Mesenchymal stem cell (in vitro differentiated cells and primary cell): ENCODE measurements around the gene RRP1.

Experiments used
- DNase-seq: peaks from one replicate; pipeline ENCODE4 v3.0.0-alpha.2; 2013
- H2AFZ ChIP-seq: one replicate; pipeline ENCODE4 v1.6.1; 2013; ENCODE audit warnings: low read depth, mild to moderate bottlenecking, control low read depth, inconsistent platforms, low read length, moderate library complexity
- H2AK5ac ChIP-seq: 2 replicates; pipeline ENCODE4 v1.6.1; 2013; ENCODE audit warnings: low read length, moderate library complexity, mild to moderate bottlenecking, inconsistent platforms; ENCODE audit not compliant: severe bottlenecking
- H2BK120ac ChIP-seq: one replicate; pipeline ENCODE4 v1.6.1; 2013; ENCODE audit warnings: low read depth, mild to moderate bottlenecking, inconsistent platforms, low read length, moderate library complexity
- H2BK12ac ChIP-seq, 2 experiments: one replicate each; pipeline ENCODE4 v1.6.1; 2013; ENCODE audit warnings: inconsistent platforms in 2 of 2, low read length in 2 of 2, mild to moderate bottlenecking in 2 of 2, moderate library complexity in 2 of 2, control low read depth in 1 of 2
- H2BK15ac ChIP-seq: one replicate; pipeline ENCODE4 v1.6.1; 2013; ENCODE audit warnings: mild to moderate bottlenecking, low read depth, inconsistent platforms; ENCODE audit not compliant: poor library complexity, severe bottlenecking
- H2BK5ac ChIP-seq: 2 replicates; pipeline ENCODE4 v1.6.1; 2013; ENCODE audit warnings: low read depth, mild to moderate bottlenecking, low read length, control low read depth, inconsistent platforms; ENCODE audit not compliant: poor library complexity, severe bottlenecking
- H3K14ac ChIP-seq, 2 experiments: one replicate each; pipeline ENCODE4 v1.6.1; 2013; ENCODE audit warnings: inconsistent platforms in 2 of 2, low read length in 2 of 2, control low read depth in 1 of 2, mild to moderate bottlenecking in 1 of 2, moderate library complexity in 1 of 2
- H3K18ac ChIP-seq, 2 experiments: one replicate each; pipeline ENCODE4 v1.6.1; 2013; ENCODE audit warnings: inconsistent platforms in 2 of 2, low read length in 2 of 2, control low read depth in 1 of 2, low read depth in 1 of 2, mild to moderate bottlenecking in 1 of 2
- H3K23ac ChIP-seq, 2 experiments: one replicate each; pipeline ENCODE4 v1.6.1; 2013; ENCODE audit warnings: inconsistent platforms in 2 of 2, low read length in 2 of 2, mild to moderate bottlenecking in 2 of 2, moderate library complexity in 2 of 2, control low read depth in 1 of 2
- H3K27ac ChIP-seq: 2 replicates; pipeline ENCODE4 v1.5.1; 2013; ENCODE audit warnings: mild to moderate bottlenecking, moderate library complexity, low read length, control low read depth, inconsistent platforms; ENCODE audit not compliant: poor library complexity, severe bottlenecking
- H3K27me3 ChIP-seq, 2 experiments: 2 replicates each; pipeline versions ENCODE4 v1.6.1 to v1.7.0; 2013; ENCODE audit warnings: low read length in 2 of 2, mild to moderate bottlenecking in 2 of 2, moderate library complexity in 2 of 2, control low read depth in 1 of 2, inconsistent platforms in 1 of 2; ENCODE audit not compliant: control insufficient read depth in 1 of 2, insufficient read depth in 1 of 2
- H3K36me3 ChIP-seq, 2 experiments: 2 replicates each; pipeline versions ENCODE4 v1.6.1 to v1.7.0; 2013; ENCODE audit warnings: low read length in 2 of 2, control low read depth in 1 of 2, inconsistent platforms in 1 of 2, low read depth in 1 of 2, mild to moderate bottlenecking in 1 of 2; ENCODE audit not compliant: insufficient read depth in 2 of 2, control insufficient read depth in 1 of 2
- H3K4ac ChIP-seq, 2 experiments: one replicate each; pipeline ENCODE4 v1.6.1; 2013; ENCODE audit warnings: inconsistent platforms in 2 of 2, low read length in 2 of 2, mild to moderate bottlenecking in 2 of 2, moderate library complexity in 2 of 2, control low read depth in 1 of 2, low read depth in 1 of 2
- H3K4me1 ChIP-seq: 2 replicates; pipeline ENCODE4 v1.6.1; 2013; ENCODE audit warnings: low read depth, low read length, control low read depth; ENCODE audit not compliant: control insufficient read depth, insufficient read depth
- H3K4me2 ChIP-seq: 2 replicates; pipeline ENCODE4 v1.6.1; 2013; ENCODE audit warnings: low read length, mild to moderate bottlenecking, inconsistent platforms; ENCODE audit not compliant: poor library complexity, severe bottlenecking
- H3K4me3 ChIP-seq, 2 experiments: 2 replicates each; pipeline versions ENCODE4 v1.5.1 to v1.7.0; 2013; ENCODE audit warnings: low read length in 2 of 2, mild to moderate bottlenecking in 2 of 2, control low read depth in 1 of 2, low read depth in 1 of 2; ENCODE audit not compliant: insufficient read depth in 1 of 2
- H3K79me1 ChIP-seq: replicated peaks from 2 replicates; pipeline ENCODE4 v1.6.1; 2013; ENCODE audit warnings: mild to moderate bottlenecking, control low read depth, low read length, inconsistent platforms; ENCODE audit not compliant: poor library complexity, severe bottlenecking
- H3K9ac ChIP-seq: 2 replicates; pipeline ENCODE4 v1.7.0; 2013; ENCODE audit warnings: mild to moderate bottlenecking, low read length, moderate library complexity
- H3K9me3 ChIP-seq: 2 replicates; pipeline ENCODE4 v1.7.0; 2013; ENCODE audit warnings: mild to moderate bottlenecking, low read length; ENCODE audit not compliant: control insufficient read depth
- H4K8ac ChIP-seq: one replicate; pipeline ENCODE4 v1.6.1; 2013; ENCODE audit warnings: inconsistent platforms, mild to moderate bottlenecking, low read length, moderate library complexity
- H4K91ac ChIP-seq: one replicate; pipeline ENCODE4 v1.6.1; 2013; ENCODE audit warnings: mild to moderate bottlenecking, low read length, inconsistent platforms
- WGBS: methylation state at CpG from one replicate; pipeline ENCODE4 v1.1.7; 2013; ENCODE audit warnings: mixed read lengths; 5-methylcytosine and 5-hydroxymethylcytosine counted together

Gene RRP1

DNA sequence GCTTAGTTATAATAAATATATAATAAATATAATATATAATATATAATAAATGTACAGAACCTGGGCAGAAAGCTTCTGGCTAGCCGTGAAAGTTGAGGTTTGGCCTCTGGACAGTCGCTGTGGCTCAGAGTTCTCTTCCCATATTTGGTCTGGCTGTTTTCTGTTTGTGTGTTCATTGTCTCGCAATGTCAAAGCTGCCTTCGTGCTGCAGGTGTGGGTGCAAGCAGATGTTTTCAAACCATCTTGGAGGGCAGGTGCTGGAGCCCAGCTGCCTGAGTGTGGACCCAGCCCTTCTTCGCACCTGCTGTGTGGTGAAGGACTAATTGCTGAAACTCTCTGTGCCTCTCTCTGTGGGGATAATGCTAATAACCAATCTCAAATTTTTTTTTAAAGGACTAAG is 9.7 kb upstream of the RRP1 start:
- WGBS = 78% methylated on average over 4 of the region's 5 CpGs
- H3K79me1 ChIP-seq = no peaks in the 10 kb centered on the region
- no peak for DNase-seq

DNA sequence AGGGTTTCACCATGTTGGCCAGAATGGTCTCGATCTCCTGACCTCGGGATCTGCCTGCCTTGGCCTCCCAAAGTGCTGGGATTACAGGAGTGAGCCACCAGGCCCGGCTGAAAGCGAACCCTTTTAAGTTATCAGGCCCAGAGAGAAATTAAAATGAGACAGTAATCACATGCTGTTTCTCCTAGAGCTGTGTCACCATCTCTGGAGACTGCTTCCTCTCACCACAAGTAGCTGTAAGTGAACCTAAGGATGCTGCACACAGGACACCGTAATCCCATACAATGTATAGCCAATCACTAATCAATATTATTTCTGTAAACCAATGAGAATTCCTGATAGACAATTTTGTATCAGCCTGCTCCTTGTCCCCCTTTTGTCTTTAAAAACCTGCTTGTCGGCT is 7.5 kb upstream of the RRP1 start:
- Histone ChIP-seq H3K4me3 (no peak overlapping the region), H3K23ac (no peak overlapping the region), H3K27ac (no peak overlapping the region), H4K91ac (no peak overlapping the region), H3K9ac (no peak overlapping the region), H2BK120ac (no peak overlapping the region), H4K8ac (no peak overlapping the region), H3K9me3 (no peaks in the 10 kb centered on the region), H3K27me3 (no peaks in the 10 kb centered on the region), H2AK5ac (no peak overlapping the region), H3K79me1 (no peaks in the 10 kb centered on the region), H3K4me2 (no peak overlapping the region), H3K4me1 (peaks cover 8% of the 10 kb centered on the region), H3K4ac (no peak overlapping the region), H2AFZ (no peak overlapping the region), H2BK5ac (no peak overlapping the region), H3K14ac (no peak overlapping the region), H3K18ac (no peak overlapping the region), H2BK12ac (no peak overlapping the region), H2BK15ac (no peak overlapping the region), H3K36me3 (no peaks in the 10 kb centered on the region)
- WGBS = 76% methylated on average over 6 of the region's 6 CpGs
- DNase-seq = no peak

More for the DNA sequence above, 9.7 kb upstream of the RRP1 start:
- Histone ChIP-seq H2BK15ac (no peak overlapping the region), H3K9me3 (no peaks in the 10 kb centered on the region), H2AFZ (no peak overlapping the region), H4K8ac (no peak overlapping the region), H3K4ac (no peak overlapping the region), H3K27me3 (no peaks in the 10 kb centered on the region), H2BK120ac (no peak overlapping the region), H4K91ac (no peak overlapping the region), H2AK5ac (no peak overlapping the region), H3K4me2 (no peak overlapping the region), H3K9ac (no peak overlapping the region), H3K4me1 (peaks cover 15% of the 10 kb centered on the region), H3K23ac (no peak overlapping the region), H3K18ac (no peak overlapping the region), H3K36me3 (peaks cover 1 to 3% of the 10 kb centered on the region in 2 experiments), H3K27ac (no peak overlapping the region), H2BK12ac (no peak overlapping the region), H3K14ac (no peak overlapping the region), H2BK5ac (no peak overlapping the region), H3K4me3 (no peak overlapping the region)

DNA sequence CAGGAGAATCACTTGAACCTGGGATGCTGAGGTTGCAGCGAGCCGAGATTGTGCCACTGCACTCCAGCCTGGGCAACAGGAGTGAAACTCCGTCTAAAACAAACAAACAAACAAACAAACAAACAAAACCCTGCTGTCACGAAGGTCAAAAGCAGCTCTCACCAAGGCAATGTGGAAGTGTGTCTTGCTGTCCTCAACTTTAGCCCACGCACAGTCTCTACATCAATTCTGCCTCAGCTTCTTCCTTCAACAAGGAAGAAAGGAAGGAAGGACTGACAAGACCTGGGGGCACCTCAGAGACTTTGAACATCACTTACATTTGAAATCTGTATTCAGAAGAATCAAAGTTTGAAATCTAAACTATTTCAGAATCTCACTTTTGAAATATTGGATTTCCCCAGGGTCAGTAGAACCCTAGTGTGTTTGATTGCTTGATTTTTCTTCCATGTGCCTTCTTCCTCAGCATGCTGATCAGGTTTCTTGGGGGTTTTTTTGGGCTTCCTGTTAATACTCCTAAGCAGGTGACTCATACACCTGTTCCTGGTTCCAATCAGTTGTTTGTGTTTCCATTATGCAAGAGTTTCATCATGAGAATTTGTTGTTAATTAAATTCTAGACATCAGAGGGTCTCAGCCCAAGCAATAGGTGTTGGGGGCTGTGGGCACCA is 6.8 kb upstream of the RRP1 start:
- Histone ChIP-seq H2BK120ac (no peak overlapping the region), H3K36me3 (no peaks in the 10 kb centered on the region), H3K4me3 (no peak overlapping the region), H3K79me1 (no peaks in the 10 kb centered on the region), H2BK5ac (no peak overlapping the region), H3K9me3 (no peaks in the 10 kb centered on the region), H3K4me1 (peaks cover 10% of the 10 kb centered on the region), H3K9ac (no peak overlapping the region), H4K91ac (no peak overlapping the region), H2BK15ac (no peak overlapping the region), H3K27me3 (no peaks in the 10 kb centered on the region), H4K8ac (no peak overlapping the region), H2AK5ac (no peak overlapping the region), H2AFZ (no peak overlapping the region), H3K4ac (no peak overlapping the region), H2BK12ac (no peak overlapping the region), H3K27ac (no peak overlapping the region), H3K18ac (no peak overlapping the region), H3K23ac (no peak overlapping the region), H3K14ac (no peak overlapping the region), H3K4me2 (no peak overlapping the region)
- 79% methylated on average over 5 of the region's 5 CpGs for WGBS
- no peak for DNase-seq

DNA sequence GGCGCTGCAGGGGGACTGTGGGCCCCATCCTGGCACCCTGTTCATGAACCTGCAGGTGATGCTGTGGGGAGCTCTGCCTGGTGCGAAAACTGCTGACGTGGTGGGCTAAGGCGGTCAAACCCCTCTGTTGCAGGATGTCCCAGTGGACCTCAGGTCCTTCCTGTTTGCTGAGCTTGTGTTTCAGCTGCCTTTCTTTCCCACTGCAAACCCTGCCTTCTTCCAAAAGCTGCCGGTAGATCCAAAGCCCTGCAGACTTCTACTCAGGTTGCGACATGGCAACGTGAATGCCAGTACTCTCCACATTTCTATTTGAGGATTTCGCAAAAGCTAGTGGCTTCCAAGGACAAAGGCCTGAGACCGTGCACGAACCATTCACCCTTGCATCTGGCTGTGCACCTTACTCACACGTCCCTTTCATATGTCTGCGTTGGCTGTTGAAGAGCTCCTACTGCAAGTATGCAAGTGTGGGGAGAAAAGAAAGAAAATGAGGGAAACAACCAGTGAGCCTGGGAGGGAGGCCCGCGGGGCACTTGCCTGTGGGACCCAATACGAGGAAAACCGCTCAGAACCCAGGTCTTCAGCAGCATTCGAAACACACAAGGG is 6.2 kb upstream of the RRP1 start:
- no peak overlapping the region for H4K91ac ChIP-seq
- no peak overlapping the region for H2AK5ac ChIP-seq
- no peak overlapping the region for H2BK120ac ChIP-seq
- no peak overlapping the region for H2AFZ ChIP-seq
- H3K14ac ChIP-seq = no peak overlapping the region
- no peak overlapping the region for H3K4ac ChIP-seq
- H2BK15ac ChIP-seq = no peak overlapping the region
- no peak overlapping the region for H3K4me3 ChIP-seq
- no peak overlapping the region for H2BK5ac ChIP-seq
- no peak overlapping the region for H2BK12ac ChIP-seq
- WGBS = 93% methylated on average over 17 of the region's 17 CpGs
- H3K79me1 ChIP-seq = no peaks in the 10 kb centered on the region
- H3K18ac ChIP-seq = no peak overlapping the region
- no peak overlapping the region for H4K8ac ChIP-seq
- H3K4me2 ChIP-seq = no peak overlapping the region
- no peaks in the 10 kb centered on the region for H3K27me3 ChIP-seq
- no peak for DNase-seq
- peaks cover 10% of the 10 kb centered on the region for H3K4me1 ChIP-seq
- no peaks in the 10 kb centered on the region for H3K36me3 ChIP-seq
- no peak overlapping the region for H3K23ac ChIP-seq
- no peaks in the 10 kb centered on the region for H3K9me3 ChIP-seq
- no peak overlapping the region for H3K27ac ChIP-seq
- no peak overlapping the region for H3K9ac ChIP-seq
